ENCODE results near the gene DCAF11.

The DCAF11 gene

DNA sequence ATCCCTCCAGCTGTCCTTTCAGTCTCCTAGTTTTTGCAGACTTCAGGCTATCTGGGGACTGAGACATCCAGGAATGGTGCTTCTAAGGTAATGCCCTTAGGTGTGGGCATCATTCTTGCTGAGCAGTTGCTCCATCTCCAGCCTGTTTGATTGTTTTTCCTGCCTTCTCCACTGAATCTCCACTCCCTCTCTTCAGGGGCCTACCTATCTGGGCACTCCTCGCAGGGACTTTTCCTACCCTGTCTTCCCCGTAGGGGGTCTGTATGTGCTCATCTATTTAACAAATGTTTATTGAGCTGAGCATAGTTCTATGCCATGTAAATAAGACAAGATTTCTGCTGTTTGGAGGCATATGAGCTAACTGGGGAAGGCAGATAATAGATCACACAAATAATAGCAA, 18.4 kb downstream of the DCAF11 start:
- no peak overlapping the region for H3K27ac ChIP-seq
- no peak overlapping the region for H3K9ac ChIP-seq
- no peak overlapping the region for H3K4me3 ChIP-seq (ENCODE audit: low read depth, low read length)
- no peak overlapping the region for H3K4me2 ChIP-seq (ENCODE audit: low read length)
- H3K36me3 ChIP-seq (ENCODE audit: control insufficient read depth, insufficient read depth, low read length): no peaks in the 10 kb centered on the region
- H3K4me1 ChIP-seq: peaks cover 4% of the 10 kb centered on the region
- H2AFZ ChIP-seq: no peak overlapping the region
- TF ChIP-seq, protein P1, sequence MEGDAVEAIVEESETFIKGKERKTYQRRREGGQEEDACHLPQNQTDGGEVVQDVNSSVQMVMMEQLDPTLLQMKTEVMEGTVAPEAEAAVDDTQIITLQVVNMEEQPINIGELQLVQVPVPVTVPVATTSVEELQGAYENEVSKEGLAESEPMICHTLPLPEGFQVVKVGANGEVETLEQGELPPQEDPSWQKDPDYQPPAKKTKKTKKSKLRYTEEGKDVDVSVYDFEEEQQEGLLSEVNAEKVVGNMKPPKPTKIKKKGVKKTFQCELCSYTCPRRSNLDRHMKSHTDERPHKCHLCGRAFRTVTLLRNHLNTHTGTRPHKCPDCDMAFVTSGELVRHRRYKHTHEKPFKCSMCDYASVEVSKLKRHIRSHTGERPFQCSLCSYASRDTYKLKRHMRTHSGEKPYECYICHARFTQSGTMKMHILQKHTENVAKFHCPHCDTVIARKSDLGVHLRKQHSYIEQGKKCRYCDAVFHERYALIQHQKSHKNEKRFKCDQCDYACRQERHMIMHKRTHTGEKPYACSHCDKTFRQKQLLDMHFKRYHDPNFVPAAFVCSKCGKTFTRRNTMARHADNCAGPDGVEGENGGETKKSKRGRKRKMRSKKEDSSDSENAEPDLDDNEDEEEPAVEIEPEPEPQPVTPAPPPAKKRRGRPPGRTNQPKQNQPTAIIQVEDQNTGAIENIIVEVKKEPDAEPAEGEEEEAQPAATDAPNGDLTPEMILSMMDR (IDR thresholded peaks at IDR 0.05): no peak
- no peaks in the 10 kb centered on the region for H3K9me3 ChIP-seq (ENCODE audit: control insufficient read depth, low read length)
- no peaks in the 10 kb centered on the region for H3K79me2 ChIP-seq
- H3K27me3 ChIP-seq (ENCODE audit: control insufficient read depth, insufficient read depth, low read length): no peaks in the 10 kb centered on the region

DNA sequence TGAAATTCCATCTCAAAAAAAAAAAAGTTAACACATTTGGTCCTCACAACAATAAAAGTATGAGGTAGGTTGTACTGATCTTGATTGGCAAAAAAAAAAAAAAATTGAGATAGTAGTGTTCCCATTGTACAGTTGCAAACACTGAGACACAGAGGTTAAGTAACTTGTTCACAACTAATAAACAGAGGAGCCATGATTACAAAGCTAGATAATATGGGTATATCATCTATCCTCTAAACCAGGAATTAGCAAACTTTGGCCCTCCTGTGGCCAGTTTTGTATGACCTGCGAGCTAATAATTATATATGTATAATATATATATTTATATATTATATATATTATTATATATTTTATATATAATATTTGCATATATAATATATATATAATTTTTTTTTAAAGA, 19.2 kb downstream of the DCAF11 start:
- Histone ChIP-seq H3K27me3 (ENCODE audit: control insufficient read depth, insufficient read depth, low read length) (no peaks in the 10 kb centered on the region), H3K4me2 (ENCODE audit: low read length) (no peak overlapping the region), H3K36me3 (ENCODE audit: control insufficient read depth, insufficient read depth, low read length) (no peaks in the 10 kb centered on the region), H2AFZ (no peak overlapping the region), H3K79me2 (no peaks in the 10 kb centered on the region), H3K4me1 (peaks cover 4% of the 10 kb centered on the region), H3K9me3 (ENCODE audit: control insufficient read depth, low read length) (no peaks in the 10 kb centered on the region), H3K4me3 (ENCODE audit: low read depth, low read length) (no peak overlapping the region), H3K9ac (no peak overlapping the region), H3K27ac (no peak overlapping the region)
- TF ChIP-seq, protein P1 (IDR thresholded peaks at IDR 0.05): no peak

DNA sequence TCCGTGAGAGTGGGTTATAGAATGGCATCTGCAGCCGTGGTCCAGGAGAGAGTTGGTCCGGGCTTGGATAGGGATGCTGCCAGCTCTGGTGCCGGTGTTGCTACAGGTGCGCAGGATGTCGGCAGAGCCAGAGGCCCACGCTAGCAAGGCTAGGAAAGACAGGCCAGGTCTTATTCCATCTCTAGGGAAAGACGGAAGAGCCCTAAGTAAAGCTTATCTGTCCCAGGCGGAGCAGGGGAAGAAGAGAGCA, 20.9 kb downstream of the DCAF11 start:
- peak overlapping the region; percentile 76 for H3K27ac ChIP-seq
- H3K9me3 ChIP-seq (ENCODE audit: control insufficient read depth, low read length): no peaks in the 10 kb centered on the region
- TF ChIP-seq, protein P1 (IDR thresholded peaks at IDR 0.05): no peak
- peak overlapping the region; percentile 89 for H2AFZ ChIP-seq
- H3K4me2 ChIP-seq (ENCODE audit: low read length): peak overlapping the region; percentile 76
- no peaks in the 10 kb centered on the region for H3K36me3 ChIP-seq (ENCODE audit: control insufficient read depth, insufficient read depth, low read length)
- peaks cover 4% of the 10 kb centered on the region for H3K79me2 ChIP-seq
- H3K4me1 ChIP-seq: peaks cover 8% of the 10 kb centered on the region
- H3K9ac ChIP-seq: no peak overlapping the region
- H3K27me3 ChIP-seq (ENCODE audit: control insufficient read depth, insufficient read depth, low read length): no peaks in the 10 kb centered on the region
- H3K4me3 ChIP-seq (ENCODE audit: low read depth, low read length): peak overlapping the region; percentile 68

DNA sequence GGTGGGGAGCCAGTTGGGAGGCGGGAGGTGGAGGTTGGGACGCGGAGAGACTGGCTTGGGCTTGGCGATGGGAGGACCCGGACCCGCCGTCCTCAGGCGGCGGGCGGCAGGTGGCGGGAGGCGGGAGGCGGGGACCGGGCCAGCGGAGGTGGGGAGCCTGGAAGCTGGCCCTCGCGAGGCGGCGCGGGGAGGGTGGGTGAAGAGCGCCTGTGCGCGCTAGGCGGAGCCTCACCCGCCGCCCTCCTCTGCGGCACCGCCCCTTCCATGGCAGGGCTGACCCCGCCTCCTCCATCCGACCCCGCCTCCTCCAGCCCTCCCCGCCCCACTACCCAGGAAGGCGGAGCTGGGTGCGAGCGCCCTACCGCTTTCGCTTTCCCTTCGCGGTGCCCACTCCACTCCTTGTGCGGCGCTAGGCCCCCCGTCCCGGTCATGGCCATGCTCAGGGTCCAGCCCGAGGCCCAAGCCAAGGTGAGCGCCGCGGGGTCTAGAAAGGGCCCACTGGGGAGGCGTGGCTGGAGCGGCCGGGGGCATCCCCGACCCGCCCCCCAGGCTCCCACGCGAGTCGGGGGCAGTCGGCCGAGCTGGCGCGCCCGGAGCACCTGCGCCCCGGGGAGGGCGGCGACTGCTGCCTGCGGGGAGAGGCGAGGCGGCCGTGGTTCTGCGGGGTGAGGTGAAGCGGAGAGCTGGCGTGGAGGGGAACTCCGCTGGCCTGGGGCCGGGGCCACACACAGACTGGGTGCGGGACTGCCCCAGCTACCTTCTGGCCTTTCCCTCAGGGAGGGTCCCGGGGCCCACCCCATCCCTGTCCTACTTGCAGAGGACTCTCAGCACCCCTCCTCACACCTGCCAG, 21.5 kb downstream of the DCAF11 start, which contains the start of gene PSME1:
Gene PSME1, plus strand, starts transcription at position 361 of the 850 bp plus-strand sequence. Its CDS starts 69 bp downstream, at position 430.
- peak within 1 kb of the TSS; percentile 68 for H3K4me3 ChIP-seq (ENCODE audit: low read depth, low read length)
- no peaks in the 10 kb centered on the region for H3K27me3 ChIP-seq (ENCODE audit: control insufficient read depth, insufficient read depth, low read length)
- H3K79me2 ChIP-seq: peaks cover 4% of the 10 kb centered on the region
- no peaks in the 10 kb centered on the region for H3K9me3 ChIP-seq (ENCODE audit: control insufficient read depth, low read length)
- H3K4me2 ChIP-seq (ENCODE audit: low read length): peak within 1 kb of the TSS; percentile 76
- TF ChIP-seq, protein P1 (IDR thresholded peaks at IDR 0.05): no peak
- peaks cover 8% of the 10 kb centered on the region for H3K4me1 ChIP-seq
- no peaks in the 10 kb centered on the region for H3K36me3 ChIP-seq (ENCODE audit: control insufficient read depth, insufficient read depth, low read length)
- H3K9ac ChIP-seq: peak within 1 kb of the TSS; percentile 74
- peak within 1 kb of the TSS; percentile 76 for H3K27ac ChIP-seq
- peak within 1 kb of the TSS; percentile 89 for H2AFZ ChIP-seq
